Measurements from ENCODE around the gene ZNF512B.

Gene ZNF512B

GRCh38 chr20:63953764-63954429, 15.8 kb downstream of the ZNF512B start:
- Histone ChIP-seq H3K9ac (ENCODE audit: low read depth, low read length) (peak overlapping the region; percentile 14), H3K9me3 (replicated peaks; ENCODE audit: low read length) (no peaks in the 10 kb centered on the region), H3K4me1 (ENCODE audit: control insufficient read depth, insufficient read depth, low read length) (peaks cover 62% of the 10 kb centered on the region), H3K4me2 (ENCODE audit: low read length) (peak overlapping the region; percentile 97), H3K4me3 (ENCODE audit: low read length) (peak overlapping the region; percentile 100), H3K36me3 (ENCODE audit: insufficient read depth, low read length) (peaks cover 9% of the 10 kb centered on the region), H3K27me3 (ENCODE audit: control insufficient read depth, insufficient read depth, low read length) (no peaks in the 10 kb centered on the region)

GRCh38 chr20:63952769-63953168, 17.0 kb downstream of the ZNF512B start:
- Histone ChIP-seq H3K9me3 (replicated peaks; ENCODE audit: low read length) (no peaks in the 10 kb centered on the region), H3K4me2 (ENCODE audit: low read length) (no peak overlapping the region), H3K4me1 (ENCODE audit: control insufficient read depth, insufficient read depth, low read length) (peaks cover 66% of the 10 kb centered on the region), H3K27me3 (ENCODE audit: control insufficient read depth, insufficient read depth, low read length) (no peaks in the 10 kb centered on the region), H3K9ac (ENCODE audit: low read depth, low read length) (no peak overlapping the region), H3K36me3 (ENCODE audit: insufficient read depth, low read length) (peaks cover 9% of the 10 kb centered on the region), H3K4me3 (ENCODE audit: low read length) (no peak overlapping the region)

GRCh38 chr20:63952210-63952535, 17.6 kb downstream of the ZNF512B start:
- H3K9me3 ChIP-seq (replicated peaks; ENCODE audit: low read length) = no peaks in the 10 kb centered on the region

GRCh38 chr20:63951398-63952209, 18.1 kb downstream of the ZNF512B start:
- H3K9ac ChIP-seq (ENCODE audit: low read depth, low read length) = no peak overlapping the region
- H3K4me1 ChIP-seq (ENCODE audit: control insufficient read depth, insufficient read depth, low read length) = peaks cover 56% of the 10 kb centered on the region
- peaks cover 9% of the 10 kb centered on the region for H3K36me3 ChIP-seq (ENCODE audit: insufficient read depth, low read length)
- no peaks in the 10 kb centered on the region for H3K9me3 ChIP-seq (replicated peaks; ENCODE audit: low read length)
- H3K4me2 ChIP-seq (ENCODE audit: low read length) = peak overlapping the region; percentile 13
- H3K27me3 ChIP-seq (ENCODE audit: control insufficient read depth, insufficient read depth, low read length) = no peaks in the 10 kb centered on the region
- H3K4me3 ChIP-seq (ENCODE audit: low read length) = no peak overlapping the region

More at GRCh38 chr20:63952210-63952535, 17.6 kb downstream of the ZNF512B start:
- H3K36me3 ChIP-seq (ENCODE audit: insufficient read depth, low read length) = peaks cover 9% of the 10 kb centered on the region
- peaks cover 61% of the 10 kb centered on the region for H3K4me1 ChIP-seq (ENCODE audit: control insufficient read depth, insufficient read depth, low read length)
- H3K9ac ChIP-seq (ENCODE audit: low read depth, low read length) = no peak overlapping the region
- H3K27me3 ChIP-seq (ENCODE audit: control insufficient read depth, insufficient read depth, low read length) = no peaks in the 10 kb centered on the region
- H3K4me3 ChIP-seq (ENCODE audit: low read length) = no peak overlapping the region
- H3K4me2 ChIP-seq (ENCODE audit: low read length) = no peak overlapping the region

- H3K4me3 ChIP-seq (ENCODE audit: low read length) = no peak overlapping the region
- no peak overlapping the region for H3K9ac ChIP-seq (ENCODE audit: low read depth, low read length)
- H3K36me3 ChIP-seq (ENCODE audit: insufficient read depth, low read length) = peaks cover 14% of the 10 kb centered on the region
- H3K4me1 ChIP-seq (ENCODE audit: control insufficient read depth, insufficient read depth, low read length) = peaks cover 55% of the 10 kb centered on the region
- H3K27me3 ChIP-seq (ENCODE audit: control insufficient read depth, insufficient read depth, low read length) = no peaks in the 10 kb centered on the region
- H3K9me3 ChIP-seq (replicated peaks; ENCODE audit: low read length) = no peaks in the 10 kb centered on the region
- H3K4me2 ChIP-seq (ENCODE audit: low read length) = peak overlapping the region; percentile 13
These were observed 18.9 kb downstream of the ZNF512B start for GRCh38 chr20:63950701-63951397.

- Histone ChIP-seq H3K4me3 (ENCODE audit: low read length) (no peak overlapping the region), H3K36me3 (ENCODE audit: insufficient read depth, low read length) (peaks cover 41% of the 10 kb centered on the region), H3K4me2 (ENCODE audit: low read length) (peak overlapping the region; percentile 38), H3K9ac (ENCODE audit: low read depth, low read length) (no peak overlapping the region), H3K9me3 (replicated peaks; ENCODE audit: low read length) (no peaks in the 10 kb centered on the region), H3K27me3 (ENCODE audit: control insufficient read depth, insufficient read depth, low read length) (no peaks in the 10 kb centered on the region), H3K4me1 (ENCODE audit: control insufficient read depth, insufficient read depth, low read length) (peaks cover 39% of the 10 kb centered on the region)
These were observed 21.9 kb downstream of the ZNF512B start for GRCh38 chr20:63947638-63948456.

GRCh38 chr20:63946986-63947637, 22.6 kb downstream of the ZNF512B start:
- Histone ChIP-seq H3K4me1 (ENCODE audit: control insufficient read depth, insufficient read depth, low read length) (peaks cover 37% of the 10 kb centered on the region), H3K4me3 (ENCODE audit: low read length) (no peak overlapping the region), H3K9me3 (replicated peaks; ENCODE audit: low read length) (no peaks in the 10 kb centered on the region), H3K27me3 (ENCODE audit: control insufficient read depth, insufficient read depth, low read length) (no peaks in the 10 kb centered on the region), H3K4me2 (ENCODE audit: low read length) (no peak overlapping the region), H3K36me3 (ENCODE audit: insufficient read depth, low read length) (peaks cover 42% of the 10 kb centered on the region), H3K9ac (ENCODE audit: low read depth, low read length) (no peak overlapping the region)

- Histone ChIP-seq H3K9me3 (replicated peaks; ENCODE audit: low read length) (no peaks in the 10 kb centered on the region), H3K36me3 (ENCODE audit: insufficient read depth, low read length) (peaks cover 41% of the 10 kb centered on the region), H3K4me1 (ENCODE audit: control insufficient read depth, insufficient read depth, low read length) (peaks cover 33% of the 10 kb centered on the region), H3K4me3 (ENCODE audit: low read length) (no peak overlapping the region), H3K4me2 (ENCODE audit: low read length) (no peak overlapping the region), H3K27me3 (ENCODE audit: control insufficient read depth, insufficient read depth, low read length) (no peaks in the 10 kb centered on the region), H3K9ac (ENCODE audit: low read depth, low read length) (no peak overlapping the region)
These were observed 23.5 kb downstream of the ZNF512B start for GRCh38 chr20:63945921-63946920.

GRCh38 chr20:63945031-63945658, 24.6 kb downstream of the ZNF512B start:
- Histone ChIP-seq H3K4me3 (ENCODE audit: low read length) (no peak overlapping the region), H3K9me3 (replicated peaks; ENCODE audit: low read length) (no peaks in the 10 kb centered on the region), H3K9ac (ENCODE audit: low read depth, low read length) (no peak overlapping the region), H3K36me3 (ENCODE audit: insufficient read depth, low read length) (peaks cover 51% of the 10 kb centered on the region), H3K27me3 (ENCODE audit: control insufficient read depth, insufficient read depth, low read length) (no peaks in the 10 kb centered on the region), H3K4me2 (ENCODE audit: low read length) (no peak overlapping the region), H3K4me1 (ENCODE audit: control insufficient read depth, insufficient read depth, low read length) (peaks cover 23% of the 10 kb centered on the region)
